Epithelial cell of proximal tubule (primary cell): ENCODE measurements around the gene GRPEL2. TPM values are rescaled to one million over a fixed set of nuclear protein-coding genes. Genes with fewer than 3 reads are reported as not detected.

ENCODE experiments used
- DNase-seq: peaks from one replicate; pipeline ENCODE4 v3.0.0-alpha.2; 2011; ENCODE audit warnings: low read depth
- H3K4me3 ChIP-seq: 2 replicates; pipeline ENCODE4 v1.5.1; 2011; ENCODE audit warnings: low read depth, mild to moderate bottlenecking, low read length
- total RNA-seq: library from RNA; depleted of rRNA; stranded (reverse); fragments of >200 nt; gene quantifications from 2 replicates; pipeline ENCODE4 v1.2.3, GENCODE V29; 2015
- TF ChIP-seq, protein P1 (sequence below): conservative IDR thresholded peaks from 2 replicates; pipeline ENCODE4 v1.5.1; 2012; ENCODE audit warnings: low read depth, mild to moderate bottlenecking, low read length

The GRPEL2 gene
- total RNA-seq, 1 donor from 2014 or later = 15.5 TPM

GRCh38 chr5:149379818-149380374 is 34.6 kb downstream of the GRPEL2 start:
- no peak overlapping the region for H3K4me3 ChIP-seq
- no peak for DNase-seq
- TF ChIP-seq, protein P1, sequence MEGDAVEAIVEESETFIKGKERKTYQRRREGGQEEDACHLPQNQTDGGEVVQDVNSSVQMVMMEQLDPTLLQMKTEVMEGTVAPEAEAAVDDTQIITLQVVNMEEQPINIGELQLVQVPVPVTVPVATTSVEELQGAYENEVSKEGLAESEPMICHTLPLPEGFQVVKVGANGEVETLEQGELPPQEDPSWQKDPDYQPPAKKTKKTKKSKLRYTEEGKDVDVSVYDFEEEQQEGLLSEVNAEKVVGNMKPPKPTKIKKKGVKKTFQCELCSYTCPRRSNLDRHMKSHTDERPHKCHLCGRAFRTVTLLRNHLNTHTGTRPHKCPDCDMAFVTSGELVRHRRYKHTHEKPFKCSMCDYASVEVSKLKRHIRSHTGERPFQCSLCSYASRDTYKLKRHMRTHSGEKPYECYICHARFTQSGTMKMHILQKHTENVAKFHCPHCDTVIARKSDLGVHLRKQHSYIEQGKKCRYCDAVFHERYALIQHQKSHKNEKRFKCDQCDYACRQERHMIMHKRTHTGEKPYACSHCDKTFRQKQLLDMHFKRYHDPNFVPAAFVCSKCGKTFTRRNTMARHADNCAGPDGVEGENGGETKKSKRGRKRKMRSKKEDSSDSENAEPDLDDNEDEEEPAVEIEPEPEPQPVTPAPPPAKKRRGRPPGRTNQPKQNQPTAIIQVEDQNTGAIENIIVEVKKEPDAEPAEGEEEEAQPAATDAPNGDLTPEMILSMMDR = no peak

DNA sequence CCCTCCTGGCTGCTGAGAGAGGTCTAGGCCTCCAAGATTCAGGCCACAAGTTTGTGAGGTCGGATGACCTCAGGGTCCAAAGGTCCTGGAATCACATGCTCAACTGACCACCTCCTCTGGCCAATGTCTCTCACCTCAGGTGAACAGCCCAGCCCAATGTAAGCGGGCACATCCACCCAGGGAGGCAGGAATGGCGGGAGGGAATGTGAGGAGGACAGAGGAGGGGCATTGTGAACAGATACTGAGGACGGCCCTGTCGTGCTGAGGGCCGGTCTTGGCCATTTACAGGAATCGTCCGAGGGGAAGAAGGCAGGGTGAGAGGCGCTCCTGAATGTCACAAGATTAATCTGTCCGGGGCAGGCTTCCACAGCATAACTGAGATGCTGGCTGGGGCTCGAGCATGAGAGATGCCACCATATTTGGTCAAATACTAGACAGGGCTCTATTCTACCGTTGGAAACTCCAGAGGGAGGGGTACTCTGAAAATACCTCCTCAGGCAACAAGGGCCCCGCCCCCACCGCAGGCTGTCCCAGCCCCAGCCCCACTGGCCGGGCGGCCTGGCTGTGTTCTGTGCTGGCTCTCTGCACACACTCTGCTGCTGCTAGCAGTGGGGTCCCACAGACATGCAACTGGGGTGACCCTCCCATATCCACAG is 35.3 kb downstream of the GRPEL2 start:
- TF ChIP-seq, protein P1 = no peak
- no peak overlapping the region for H3K4me3 ChIP-seq
- no peak for DNase-seq

- DNase-seq = no peak
- TF ChIP-seq, protein P1 = no peak
- no peak overlapping the region for H3K4me3 ChIP-seq
These were observed 36.1 kb downstream of the GRPEL2 start for GRCh38 chr5:149381261-149381985.

DNA sequence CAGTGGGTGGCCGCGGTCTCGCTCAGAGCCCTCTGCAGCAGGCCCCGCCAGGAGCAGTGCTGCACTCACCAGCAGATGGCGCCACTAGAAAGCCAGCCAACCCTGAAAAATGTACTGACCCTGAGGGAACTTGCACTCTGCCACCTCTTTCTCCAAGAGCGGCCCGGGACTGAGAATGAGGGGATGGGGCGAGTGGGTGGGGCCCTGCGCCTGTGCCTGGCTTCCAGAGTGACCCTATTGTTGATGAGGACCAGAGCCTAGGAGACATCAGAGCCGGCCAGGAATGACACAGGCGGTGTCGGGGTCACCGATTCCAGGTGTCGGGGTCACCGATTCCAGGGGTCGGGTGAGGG is 36.7 kb downstream of the GRPEL2 start:
- TF ChIP-seq, protein P1 = peak; percentile 87
- no peak for DNase-seq
- H3K4me3 ChIP-seq = no peak overlapping the region

GRCh38 chr5:149382517-149383220 is 37.4 kb downstream of the GRPEL2 start:
- TF ChIP-seq, protein P1 = no peak
- H3K4me3 ChIP-seq = no peak overlapping the region
- DNase-seq = no peak

DNA sequence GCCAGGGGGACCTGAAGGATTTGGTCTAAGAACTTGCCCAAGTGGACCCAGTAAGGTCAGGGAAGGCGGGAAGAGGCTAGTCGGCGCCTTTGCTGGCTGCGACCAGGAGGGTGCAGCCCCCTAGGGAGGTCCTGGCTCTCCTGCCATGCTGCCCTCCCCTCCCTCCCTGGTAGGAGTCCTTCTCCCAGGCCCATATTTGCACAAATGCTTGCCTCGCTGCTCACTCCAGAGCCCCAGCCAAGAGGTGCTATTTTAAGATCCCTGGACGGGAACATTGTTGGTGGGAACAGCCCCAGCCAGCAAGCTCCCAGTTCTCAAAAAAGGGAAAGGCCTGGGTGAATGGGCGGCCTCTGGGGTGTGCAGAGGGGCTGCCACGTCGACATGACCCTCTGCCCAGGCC is 38.1 kb downstream of the GRPEL2 start:
- H3K4me3 ChIP-seq = no peak overlapping the region
- TF ChIP-seq, protein P1 = no peak
- no peak for DNase-seq
